Upper lobe of left lung (tissue), 6 donors: Measurements from ENCODE around the gene SH2D3C. TPM values are rescaled to one million over a fixed set of nuclear protein-coding genes. Genes with fewer than 3 reads are reported as not detected.
A peak's percentile ranks its signal among the peaks of the same experiment; 100 is the strongest.

Source experiments
- ATAC-seq, 2 donors: fragments of 200-7000 bp; cut with Tn5 transposase; one replicate each; pipeline ENCODE4 v1.9.1; 2022; ENCODE audit warnings: mild to moderate bottlenecking in 2 of 2, moderate library complexity in 2 of 2; ENCODE audit not compliant: low FRiP score in 2 of 2
- DNase-seq, 2 donors: peaks; one replicate each; pipeline ENCODE4 v3.0.0-alpha.2; 2019 to 2020
- H3K27ac ChIP-seq, 4 donors: fragments of 200-600 bp; sonication (generic); one replicate each; pipeline ENCODE4 v1.5.1; 2016 to 2019
- H3K27me3 ChIP-seq, 4 donors: fragments of 200-600 bp; sonication (generic); one replicate each; pipeline ENCODE4 v1.5.1; 2017 to 2019
- H3K36me3 ChIP-seq, 4 donors: fragments of 200-600 bp; sonication (generic); one replicate each; pipeline ENCODE4 v1.5.1; 2016 to 2019
- H3K4me1 ChIP-seq, 4 donors: fragments of 200-600 bp; sonication (generic); one replicate each; pipeline ENCODE4 v1.5.1; 2018 to 2019
- H3K4me3 ChIP-seq, 4 donors: fragments of 200-600 bp; sonication (generic); one replicate each; pipeline ENCODE4 v1.5.1; 2017 to 2019; ENCODE audit warnings: mild to moderate bottlenecking in 2 of 4, moderate library complexity in 1 of 4
- H3K9me3 ChIP-seq, 4 donors: fragments of 200-600 bp; sonication (generic); one replicate each; pipeline ENCODE4 v1.5.1; 2018 to 2019
- CTCF ChIP-seq, 6 experiments: fragments of 450-650 bp in 4 of 6; fragments of 200-600 bp in 2 of 6; sonication (generic) in 2 of 6; IDR thresholded peaks; one replicate each; pipeline ENCODE4 v1.5.1; 2016 to 2019; ENCODE audit warnings: antibody characterized with exemption in 6 of 6
- EP300 ChIP-seq, 4 donors: sonication (generic); formaldehyde crosslinking; IDR thresholded peaks; one replicate each; pipeline ENCODE4 v1.5.1; 2017; ENCODE audit warnings: antibody characterized with exemption in 4 of 4, control low read depth in 2 of 4
- POLR2A ChIP-seq, 4 donors: fragments of 450-650 bp; IDR thresholded peaks; one replicate each; pipeline ENCODE4 v1.5.1; 2016 to 2017; ENCODE audit warnings: antibody characterized with exemption in 4 of 4, mild to moderate bottlenecking in 2 of 4
- POLR2AphosphoS5 ChIP-seq, 2 donors: sonication (generic); formaldehyde crosslinking; IDR thresholded peaks; one replicate each; pipeline ENCODE4 v1.5.1; 2017; ENCODE audit warnings: antibody characterized with exemption in 2 of 2
- WGBS, 2 donors: methylation state at CpG; one replicate each; pipeline ENCODE4 v1.1.5; 2017 to 2018; 5-methylcytosine and 5-hydroxymethylcytosine counted together
- total RNA-seq, 6 donors: library from RNA; depleted of rRNA in 4 of 6; stranded (reverse); fragments of >200 nt in 4 of 6; gene quantifications; one replicate each; pipeline versions ENCODE4 v1.1.0 to v1.2.1, GENCODE V29; 2016 to 2021
- donor health status: DM: no; HTN: no; CAD: no; lungs with moderate emphysema.
- donor health status: DM: no; HTN: yes; CAD: no; lungs with severe emphysema.

The SH2D3C gene
- total RNA-seq, 6 donors from 2014 or later = 17.5 to 90.4 (median 37.5) TPM

GRCh38 chr9:127794001-127794791 is 15.7 kb upstream of the SH2D3C start:
- Histone ChIP-seq H3K4me1 (peaks cover 23 to 52% (median 41%) of the 10 kb centered on the region in 4 donors), H3K27ac (peak overlapping the region; percentile 58 to 74 (median 71)), H3K36me3 (peaks cover 19 to 51% (median 39%) of the 10 kb centered on the region in 4 donors), H3K4me3 (no peak overlapping the region), H3K27me3 (no peaks in the 10 kb centered on the region), H3K9me3 (no peaks in the 10 kb centered on the region)
- peak in 1 of 2 donors; percentile 81 for ATAC-seq
- DNase-seq = peak in 1 of 2 donors; percentile 69
- TF ChIP-seq EP300 (IDR thresholded peaks at IDR 0.05) (no peak), POLR2A (IDR thresholded peaks at IDR 0.05) (no peak), POLR2AphosphoS5 (IDR thresholded peaks at IDR 0.05) (no peak), CTCF (IDR thresholded peaks at IDR 0.05) (no peak)
- WGBS, 2 donors = 65 to 74% methylated on average over 13 to 14 of the region's 14 CpGs

GRCh38 chr9:127793093-127793708 is 14.7 kb upstream of the SH2D3C start:
- WGBS, 2 donors = 69 to 85% methylated on average over 8 of the region's 8 CpGs
- H3K4me3 ChIP-seq = no peak overlapping the region
- TF ChIP-seq POLR2AphosphoS5 (IDR thresholded peaks at IDR 0.05) = no peak
- peaks cover 29 to 61% (median 49%) of the 10 kb centered on the region in 4 donors for H3K36me3 ChIP-seq
- peaks cover 23 to 60% (median 41%) of the 10 kb centered on the region in 4 donors for H3K4me1 ChIP-seq
- H3K9me3 ChIP-seq = no peaks in the 10 kb centered on the region
- H3K27ac ChIP-seq = peak overlapping the region in 3 of 4 donors; percentile 44 to 73 (median 60)
- no peaks in the 10 kb centered on the region for H3K27me3 ChIP-seq
- no peak for DNase-seq
- ATAC-seq = no peak

GRCh38 chr9:127792417-127793031 is 14.1 kb upstream of the SH2D3C start:
- no peaks in the 10 kb centered on the region for H3K9me3 ChIP-seq
- no peak for ATAC-seq
- no peak for DNase-seq
- peaks cover 28 to 66% (median 44%) of the 10 kb centered on the region in 4 donors for H3K4me1 ChIP-seq
- WGBS, 2 donors = 68 to 75% methylated on average over 7 of the region's 7 CpGs
- no peaks in the 10 kb centered on the region for H3K27me3 ChIP-seq
- peak overlapping the region in 2 of 4 donors; percentile 44 to 60 for H3K27ac ChIP-seq
- H3K36me3 ChIP-seq = peaks cover 36 to 68% (median 56%) of the 10 kb centered on the region in 4 donors
- no peak for TF ChIP-seq POLR2A (IDR thresholded peaks at IDR 0.05)
- TF ChIP-seq CTCF (IDR thresholded peaks at IDR 0.05) = no peak
- TF ChIP-seq EP300 (IDR thresholded peaks at IDR 0.05) = no peak
- TF ChIP-seq POLR2AphosphoS5 (IDR thresholded peaks at IDR 0.05) = no peak
- no peak overlapping the region for H3K4me3 ChIP-seq

GRCh38 chr9:127791085-127791484 is 12.6 kb upstream of the SH2D3C start:
- DNase-seq (no peak), ATAC-seq (no peak)
- Histone ChIP-seq H3K27me3 (no peaks in the 10 kb centered on the region), H3K27ac (no peak overlapping the region), H3K4me3 (no peak overlapping the region), H3K9me3 (no peaks in the 10 kb centered on the region), H3K36me3 (peaks cover 39 to 77% (median 60%) of the 10 kb centered on the region in 4 donors), H3K4me1 (peaks cover 28 to 63% (median 43%) of the 10 kb centered on the region in 4 donors)
- TF ChIP-seq CTCF (IDR thresholded peaks at IDR 0.05) = no peak
- no peak for TF ChIP-seq EP300 (IDR thresholded peaks at IDR 0.05)
- TF ChIP-seq POLR2AphosphoS5 (IDR thresholded peaks at IDR 0.05) = no peak
- no peak for TF ChIP-seq POLR2A (IDR thresholded peaks at IDR 0.05)
- WGBS, 2 donors = 84 to 88% methylated on average over 4 of the region's 4 CpGs
